HepG2 (cell line): ENCODE data around the gene SMURF2. TPM values are rescaled to one million over a fixed set of nuclear protein-coding genes. Genes with fewer than 3 reads are reported as not detected.

ENCODE experiments used
- ATAC-seq: fragments of 200-7000 bp; cut with Tn5 transposase; 3 replicates; pipeline ENCODE4 v1.9.1; 2020; ENCODE audit warnings: mild to moderate bottlenecking, moderate library complexity
- BruUV-seq: library from RNA; stranded (reverse); fragments of 400-500 nt; replicated peaks from 2 replicates; lab custom pipeline; 2021; lab: Mats Ljungman, UMichigan
- CTCF ChIA-PET: fragments of 300-600 bp; formaldehyde crosslinking; extraction: SDS; loops from one replicate; lab custom pipeline; 2021; ENCODE audit warnings: low total read pairs, inconsistent platforms, low intra/inter-chr PET ratio; lab: Yijun Ruan, JAX
- POLR2A ChIA-PET: fragments of 350-600 bp; sonication (Branson Sonifier 250); formaldehyde crosslinking; loops from one replicate; lab custom pipeline; 2020; ENCODE audit warnings: antibody characterized with exemption, inconsistent platforms; lab: Yijun Ruan, JAX
- DNase-seq: peaks from one replicate; pipeline ENCODE4 v3.0.0-alpha.2; 2015; ENCODE audit warnings: low spot score
- FAIRE-seq: peaks from 3 replicates; lab custom pipeline; 2011; peaks lifted over from hg19 to GRCh38; lab: Jason Lieb, UNC
- H2AFZ ChIP-seq: one replicate; pipeline ENCODE4 v1.6.1; 2011; ENCODE audit warnings: low read length, inconsistent platforms
- H3K27ac ChIP-seq: fragments of 300-600 bp; 3 replicates; pipeline ENCODE4 v1.8.0; 2011; ENCODE audit warnings: mixed run types, mild to moderate bottlenecking, mixed read lengths, low read length, inconsistent platforms; ENCODE audit not compliant: insufficient read depth; ENCODE audit errors: extremely low read length
- H3K27me3 ChIP-seq, 2 experiments: fragments of 200-600 bp in 1 of 2; 2 replicates in 1 of 2; 3 replicates in 1 of 2; pipeline versions ENCODE4 v1.6.0 to v1.8.0; 2011; ENCODE audit warnings: low read length in 2 of 2, mild to moderate bottlenecking in 2 of 2, moderate library complexity in 2 of 2, inconsistent platforms in 1 of 2; ENCODE audit not compliant: insufficient read depth in 2 of 2, control insufficient read depth in 1 of 2
- H3K36me3 ChIP-seq, 2 experiments: fragments of 200-600 bp in 1 of 2; replicated peaks in 1 of 2; 2 replicates in 1 of 2; 3 replicates in 1 of 2; pipeline versions ENCODE4 v1.5.1 to v1.8.0; 2011; ENCODE audit warnings: low read length in 2 of 2, inconsistent platforms in 1 of 2; ENCODE audit not compliant: insufficient read depth in 2 of 2, control insufficient read depth in 1 of 2
- H3K4me1 ChIP-seq: 2 replicates; pipeline ENCODE4 v1.5.1; 2012; ENCODE audit warnings: low read length, inconsistent platforms; ENCODE audit not compliant: insufficient read depth
- H3K4me2 ChIP-seq: 2 replicates; pipeline ENCODE4 v1.6.0; 2011; ENCODE audit warnings: low read depth, low read length, inconsistent platforms
- H3K4me3 ChIP-seq, 3 experiments: fragments of 200-600 bp in 1 of 3; sonication (generic), shearing (Covaris generic) in 1 of 3; replicated peaks in 1 of 3; 2 replicates each; pipeline ENCODE4 v1.5.1; 2011 to 2016; ENCODE audit warnings: low read length in 3 of 3, inconsistent platforms in 2 of 3, low read depth in 2 of 3, mild to moderate bottlenecking in 2 of 3, control low read depth in 1 of 3, mixed read lengths in 1 of 3; ENCODE audit not compliant: insufficient read depth in 1 of 3
- H3K79me2 ChIP-seq: one replicate; pipeline ENCODE4 v1.6.1; 2011; ENCODE audit warnings: low read length, inconsistent platforms; ENCODE audit not compliant: insufficient read depth
- H3K9ac ChIP-seq: 2 replicates; pipeline ENCODE4 v1.6.0; 2011; ENCODE audit warnings: mild to moderate bottlenecking, low read depth, low read length, inconsistent platforms; ENCODE audit not compliant: insufficient read depth
- H3K9me3 ChIP-seq: 2 replicates; pipeline ENCODE4 v1.5.1; 2012; ENCODE audit warnings: mild to moderate bottlenecking, low read length
- H4K20me1 ChIP-seq: 2 replicates; pipeline ENCODE4 v1.6.0; 2011; ENCODE audit warnings: inconsistent platforms, mild to moderate bottlenecking, low read length, moderate library complexity; ENCODE audit not compliant: insufficient read depth
- JDP2 ChIP-seq: sonication (generic); formaldehyde crosslinking; IDR thresholded peaks from 2 replicates; pipeline ENCODE4 v1.8.1; 2022; ENCODE audit warnings: missing genetic modification reagents, borderline replicate concordance
- KDM4B ChIP-seq: sonication (generic); formaldehyde crosslinking; IDR thresholded peaks from 2 replicates; pipeline ENCODE4 v1.4.0; 2020; ENCODE audit warnings: missing genetic modification reagents
- MNT ChIP-seq: fragments of 450-650 bp; IDR thresholded peaks from 2 replicates; pipeline ENCODE4 v1.6.1; 2016
- PATZ1 ChIP-seq: sonication (generic); formaldehyde crosslinking; IDR thresholded peaks from 2 replicates; pipeline ENCODE4 v1.4.0; 2020; ENCODE audit warnings: missing genetic modification reagents
- PHF20 ChIP-seq: sonication (generic); formaldehyde crosslinking; IDR thresholded peaks from 2 replicates; pipeline ENCODE4 v1.5.0; 2020; ENCODE audit warnings: mild to moderate bottlenecking, missing genetic modification reagents
- TBL1XR1 ChIP-seq: fragments of 150-350 bp; IDR thresholded peaks from 2 replicates; pipeline ENCODE4 v1.6.1; 2014; ENCODE audit warnings: borderline replicate concordance, low read length; ENCODE audit not compliant: partially characterized antibody
- TSC22D2 ChIP-seq: sonication (generic); formaldehyde crosslinking; IDR thresholded peaks from 2 replicates; pipeline ENCODE4 v1.5.1; 2020; ENCODE audit warnings: missing genetic modification reagents, mild to moderate bottlenecking, borderline replicate concordance
- ZNF468 ChIP-seq: sonication (generic); formaldehyde crosslinking; IDR thresholded peaks from 2 replicates; pipeline ENCODE4 v1.8.0; 2022; ENCODE audit warnings: mild to moderate bottlenecking, moderate library complexity, missing genetic modification reagents
- ZNF564 ChIP-seq: sonication (generic); formaldehyde crosslinking; IDR thresholded peaks from 2 replicates; pipeline ENCODE4 v1.8.1; 2023; ENCODE audit warnings: mild to moderate bottlenecking, missing genetic modification reagents
- ZNF770 ChIP-seq: sonication (generic); formaldehyde crosslinking; IDR thresholded peaks from 2 replicates; pipeline ENCODE4 v1.5.0; 2020; ENCODE audit warnings: mild to moderate bottlenecking, missing genetic modification reagents
- WGBS: methylation state at CpG from one replicate; pipeline ENCODE4 v1.1.6; 2017; ENCODE audit warnings: low lambda C conversion rate; 5-methylcytosine and 5-hydroxymethylcytosine counted together
- in situ Hi-C: cut with HindIII; loops from 2 replicates; pipeline ENCODE4 v1.10.0; 2017; ENCODE audit warnings: low pct_unique_long_range_greater_than_20kb; ENCODE audit not compliant: extremely low pct_ligation_motif_present
- intact Hi-C: fragments of 100-400 bp; cut with micrococcal nuclease; formaldehyde crosslinking; loops from one replicate; pipeline ENCODE4 v1.10.0; 2022; ENCODE audit not compliant: unreplicated experiment
- polyA plus RNA-seq, 8 experiments: library from polyadenylated mRNA; depleted of rRNA in 3 of 8; stranded (reverse) in 7 of 8; unstranded in 1 of 8; fragments of >200 nt; fragmentation: Illumina TruSeq in 4 of 8; extraction: Trizol in 4 of 8; gene quantifications; 2 replicates each; pipeline versions ENCODE4 v1.2.1 to v1.2.3, GENCODE V29; 2011 to 2016; ENCODE audit warnings: low read depth in 4 of 8, missing spikeins in 1 of 8, mixed read lengths in 1 of 8; ENCODE audit not compliant: insufficient read depth in 1 of 8
- total RNA-seq, 5 experiments: library from RNA; depleted of rRNA; stranded (reverse); fragments of >200 nt; fragmentation: Illumina TruSeq; extraction: Trizol; gene quantifications; 2 replicates each; pipeline ENCODE4 v1.2.3, GENCODE V29; 2016; ENCODE audit warnings: low read depth in 1 of 5

Gene SMURF2
- total and polyA plus RNA-seq, 2 of the 13 experiments (the other 11 are each of a cell fraction or from before 2014, with no cell fraction given), result 14.9 to 24.3 TPM

GRCh38 chr17:64615028-64615677 is 47.0 kb downstream of the SMURF2 start (continued):
- TF ChIP-seq KDM4B (no peak), MNT (no peak), PATZ1 (CRISPR knock-in tag) (no peak), JDP2 (no peak)

- H3K27me3 ChIP-seq, result no peaks in the 10 kb centered on the region
- H3K4me2 ChIP-seq, result no peak overlapping the region
- H3K79me2 ChIP-seq, result no peaks in the 10 kb centered on the region
- BruUV-seq, result no TSS peak
- no peak overlapping the region for H2AFZ ChIP-seq
- H3K4me3 ChIP-seq, result no peak overlapping the region
- H3K9me3 ChIP-seq, result no peaks in the 10 kb centered on the region
- H4K20me1 ChIP-seq, result peaks cover 5% of the 10 kb centered on the region; the same call in 1 of the 2 replicates
- ATAC-seq, result no peak
- ChIA-PET CTCF (no interaction called here), POLR2A (no interaction called here)
- in situ Hi-C loops, result no loop called here
- H3K36me3 ChIP-seq, result no peaks in the 10 kb centered on the region; a peak in 1 of 5 replicates
- H3K9ac ChIP-seq, result no peak overlapping the region
- 93% methylated on average over 2 of the region's 2 CpGs for WGBS
- H3K27ac ChIP-seq, result no peak overlapping the region
- DNase-seq, result no peak
- no peak for FAIRE-seq
- intact Hi-C loops, result no loop called here
- H3K4me1 ChIP-seq, result peaks cover 9% of the 10 kb centered on the region
- TF ChIP-seq ZNF770 (CRISPR knock-in tag) (no peak), TSC22D2 (CRISPR knock-in tag) (no peak), PHF20 (CRISPR knock-in tag) (no peak), ZNF468 (CRISPR knock-in tag) (no peak), TBL1XR1 (no peak), ZNF564 (CRISPR knock-in tag) (no peak)
Observed at GRCh38 chr17:64614266-64615027, 47.7 kb downstream of the SMURF2 start.
